Activated CD4-positive, alpha-beta T cell treated with anti-CD3 and anti-CD28 coated beads, Interleukin-2, Interleukin-4, amounts not matched to agents 100 ng/mL and 50 ng/mL, durations not matched to agents 16 hours and 8 hours (primary cell): ENCODE data around the gene LAMB2.

ENCODE experiments used
- DNase-seq: peaks from one replicate; pipeline ENCODE4 v3.0.0-alpha.2; 2020; ENCODE audit warnings: low spot score

The LAMB2 gene

GRCh38 chr3:49121132-49121736, 11.6 kb downstream of the LAMB2 start:
- no peak for DNase-seq

GRCh38 chr3:49120438-49121131, 12.3 kb downstream of the LAMB2 start, which contains the start of gene USP19:
TSS of gene USP19 (minus strand) at chr3:49120823. CDS start at chr3:49119145, 1,678 bp downstream.
- DNase-seq, result peak; percentile 94

- no peak for DNase-seq
Measured at GRCh38 chr3:49120096-49120437, 12.8 kb downstream of the LAMB2 start.

- no peak for DNase-seq
Measured at GRCh38 chr3:49119439-49119838, 13.4 kb downstream of the LAMB2 start.

- no peak for DNase-seq
Measured at GRCh38 chr3:49119036-49119435, 13.8 kb downstream of the LAMB2 start.

GRCh38 chr3:49112262-49112661, 20.6 kb downstream of the LAMB2 start:
- no peak for DNase-seq

- no peak for DNase-seq
Measured at GRCh38 chr3:49111347-49111746, 21.5 kb downstream of the LAMB2 start.

- DNase-seq, result no peak
Measured at GRCh38 chr3:49110780-49111179, 22.1 kb downstream of the LAMB2 start.

GRCh38 chr3:49108346-49108745, 24.5 kb downstream of the LAMB2 start:
- no peak for DNase-seq

- DNase-seq, result peak; percentile 93
Measured at GRCh38 chr3:49104427-49105291, 28.2 kb downstream of the LAMB2 start, which contains the start of gene QARS1. TSS of gene QARS1 (minus strand) at chr3:49104757. CDS start at chr3:49104733, 24 bp downstream.

GRCh38 chr3:49104052-49104426, 28.8 kb downstream of the LAMB2 start:
- no peak for DNase-seq

GRCh38 chr3:49100046-49100615, 32.7 kb downstream of the LAMB2 start:
- no peak for DNase-seq

- no peak for DNase-seq
Measured at GRCh38 chr3:49098910-49099630, 33.8 kb downstream of the LAMB2 start.

GRCh38 chr3:49098429-49098828, 34.4 kb downstream of the LAMB2 start:
- DNase-seq, result no peak

GRCh38 chr3:49093853-49094767, 38.7 kb downstream of the LAMB2 start, which contains the start of gene QRICH1:
TSS of gene QRICH1 (minus strand) at chr3:49094071. CDS start at chr3:49077017, 17,054 bp downstream.
- peak; percentile 98 for DNase-seq

- peak; percentile 83 for DNase-seq
Measured at GRCh38 chr3:49092938-49093852, 39.7 kb downstream of the LAMB2 start.

- DNase-seq, result no peak
Measured at GRCh38 chr3:49081429-49081828, 51.4 kb downstream of the LAMB2 start.

- no peak for DNase-seq
Measured at GRCh38 chr3:49079270-49079669, 53.6 kb downstream of the LAMB2 start.

- DNase-seq, result no peak
Measured at GRCh38 chr3:49076646-49077045, 56.2 kb downstream of the LAMB2 start.

GRCh38 chr3:49076116-49076515, 56.7 kb downstream of the LAMB2 start:
- DNase-seq, result no peak
